DMS 273 treated with DMSO at 0.1 percent for 48 hours (cell line): Measurements from ENCODE around the gene ZBTB34.
"Not testable (repeated sequence)": the region's sequence is repeated elsewhere in the genome, so short reads cannot be mapped to it uniquely, and the experiment has no call there.

Experiments used
- DNase-seq: peaks from one replicate; lab custom pipeline; 2025; lab: John Stamatoyannopoulos, UW

The ZBTB34 gene, protein sequence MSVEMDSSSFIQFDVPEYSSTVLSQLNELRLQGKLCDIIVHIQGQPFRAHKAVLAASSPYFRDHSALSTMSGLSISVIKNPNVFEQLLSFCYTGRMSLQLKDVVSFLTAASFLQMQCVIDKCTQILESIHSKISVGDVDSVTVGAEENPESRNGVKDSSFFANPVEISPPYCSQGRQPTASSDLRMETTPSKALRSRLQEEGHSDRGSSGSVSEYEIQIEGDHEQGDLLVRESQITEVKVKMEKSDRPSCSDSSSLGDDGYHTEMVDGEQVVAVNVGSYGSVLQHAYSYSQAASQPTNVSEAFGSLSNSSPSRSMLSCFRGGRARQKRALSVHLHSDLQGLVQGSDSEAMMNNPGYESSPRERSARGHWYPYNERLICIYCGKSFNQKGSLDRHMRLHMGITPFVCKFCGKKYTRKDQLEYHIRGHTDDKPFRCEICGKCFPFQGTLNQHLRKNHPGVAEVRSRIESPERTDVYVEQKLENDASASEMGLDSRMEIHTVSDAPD

DNA sequence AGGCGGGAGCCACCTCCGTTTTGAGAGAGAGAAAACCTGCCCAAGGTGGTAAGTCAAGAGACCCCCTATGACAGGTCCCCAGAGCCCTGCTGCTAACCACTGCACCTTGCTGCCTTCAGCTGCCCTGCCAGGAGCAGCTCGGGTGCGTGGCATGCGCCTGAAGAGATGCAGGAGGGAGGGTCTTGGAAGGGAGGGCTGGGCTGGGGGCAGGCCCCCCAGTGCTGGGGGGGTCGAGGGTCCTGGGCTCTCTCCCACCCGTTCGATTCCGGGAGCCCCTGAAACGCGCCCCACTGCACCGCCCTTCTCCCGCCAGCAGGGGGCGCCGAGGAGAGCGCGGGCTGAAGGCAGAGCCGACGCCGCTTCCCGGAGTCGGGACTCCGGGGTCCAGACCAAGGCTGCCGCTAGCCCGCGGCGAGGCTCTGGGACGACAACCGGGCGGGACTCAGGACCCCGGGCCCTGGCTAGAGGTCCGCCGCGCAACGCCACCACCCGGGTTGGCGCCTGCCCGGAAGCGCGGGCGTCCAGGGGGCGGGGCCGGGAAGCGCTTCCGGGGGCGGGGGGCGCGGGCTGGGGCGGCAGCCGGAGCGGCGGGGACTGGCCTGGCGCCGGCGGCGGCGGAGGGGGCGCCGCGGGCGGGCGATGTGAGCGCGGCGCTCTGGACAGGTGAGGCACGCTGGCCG lies at the start of gene ZBTB34:
Gene ZBTB34, plus strand, starts transcription at position 563 of the 680 bp plus-strand sequence. CDS start 18,761 bp downstream, outside the sequence.
- DNase-seq, result no peak

GRCh38 chr9:126813072-126813471 lies 47.4 kb upstream of the ZBTB34 start:
- DNase-seq, result no peak

DNA sequence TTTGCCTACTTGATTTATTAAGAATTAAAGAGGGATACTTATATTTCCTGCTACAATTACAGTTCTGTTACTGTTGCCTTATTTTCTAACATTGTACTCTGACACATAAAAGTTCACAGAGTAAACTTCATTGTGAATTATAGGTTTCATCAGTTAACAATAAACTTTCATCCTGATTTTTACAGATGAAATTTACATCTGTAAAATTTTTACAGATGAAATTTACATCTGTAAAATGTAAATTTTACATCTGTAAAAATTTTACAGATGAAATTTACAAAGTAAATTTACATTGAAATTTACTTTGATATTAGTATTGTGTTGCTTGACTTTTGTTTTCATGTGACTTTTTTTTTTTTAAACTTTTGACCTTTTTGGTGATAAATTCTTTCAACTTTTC lies 46.3 kb upstream of the ZBTB34 start:
- no peak for DNase-seq

DNA sequence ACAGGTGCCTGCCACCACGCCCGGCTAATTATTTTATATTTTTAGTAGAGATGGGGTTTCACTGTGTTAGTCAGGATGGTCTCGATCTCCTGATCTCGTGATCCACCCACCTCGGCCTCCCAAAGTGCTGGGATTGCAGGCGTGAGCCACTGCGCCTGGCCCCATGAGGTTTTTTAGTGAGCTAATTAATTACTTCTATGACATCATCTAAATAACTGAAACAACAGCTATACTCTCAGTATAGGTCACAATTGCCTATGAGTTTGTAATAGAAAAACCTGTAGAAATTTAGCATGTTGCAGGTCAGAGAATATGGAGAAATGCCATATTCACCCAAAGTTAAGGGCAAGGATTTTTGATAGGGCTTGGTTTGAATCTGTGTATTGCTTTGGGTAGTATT lies 42.8 kb upstream of the ZBTB34 start:
- DNase-seq, result not testable (repeated sequence)

- no peak for DNase-seq
Observed at GRCh38 chr9:126818482-126818881, 42.0 kb upstream of the ZBTB34 start.

DNA sequence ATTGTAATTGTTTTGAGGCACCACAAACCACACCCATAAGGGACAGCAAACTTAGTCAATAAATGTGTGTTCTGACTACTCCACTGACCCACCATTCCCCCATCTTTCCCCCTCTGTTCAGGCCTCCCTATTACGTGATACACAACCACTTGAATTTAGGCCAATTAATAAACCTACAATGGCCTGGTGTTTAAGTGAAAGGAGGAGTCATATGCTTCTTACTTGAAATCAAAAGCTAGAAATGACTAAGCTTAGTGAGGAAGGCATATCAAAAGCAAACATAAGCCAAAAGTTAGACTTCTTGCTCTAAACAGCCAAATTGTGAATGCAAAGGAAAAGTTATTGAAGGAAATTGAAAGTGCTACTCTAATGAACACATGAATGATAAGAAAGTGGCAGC lies 41.0 kb upstream of the ZBTB34 start:
- DNase-seq, result no peak

DNA sequence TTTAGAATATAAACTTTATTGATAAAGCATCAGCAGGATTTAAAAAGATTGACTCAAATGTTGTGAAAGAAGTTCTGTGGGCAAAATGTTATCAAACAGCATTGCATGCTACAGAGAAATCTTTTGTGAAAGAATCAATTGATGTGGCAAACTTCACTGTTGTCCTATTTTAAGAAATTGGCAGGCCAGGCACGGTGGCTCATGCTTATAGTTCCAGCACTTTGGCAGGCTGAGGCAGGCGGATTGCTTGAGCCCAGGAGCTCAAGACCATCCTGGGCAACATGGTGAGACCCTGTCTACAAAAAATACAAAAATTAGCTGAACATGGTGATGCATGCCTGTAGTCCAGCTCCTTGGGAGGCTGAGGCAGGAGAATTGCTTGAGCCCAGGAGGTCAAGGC lies 38.2 kb upstream of the ZBTB34 start:
- DNase-seq, result no peak

DNA sequence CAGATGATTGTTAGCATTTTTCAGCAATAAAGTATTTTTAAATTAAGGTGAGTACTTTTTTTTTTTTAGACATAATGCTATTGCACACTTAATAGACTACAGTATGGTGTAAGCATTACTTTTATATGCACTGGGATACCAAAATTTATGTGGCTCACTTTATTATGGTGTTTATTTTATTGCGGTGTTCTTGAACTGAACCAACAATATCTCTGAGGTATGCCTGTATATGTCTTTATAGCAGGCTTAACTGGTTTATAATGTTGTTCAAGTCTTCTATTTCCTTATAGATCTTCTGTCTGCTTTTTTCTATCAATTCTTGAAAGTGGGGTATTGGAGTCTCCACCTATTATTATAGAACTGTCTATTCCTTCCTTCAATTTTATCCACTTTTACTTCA lies 37.6 kb upstream of the ZBTB34 start:
- DNase-seq, result no peak

DNA sequence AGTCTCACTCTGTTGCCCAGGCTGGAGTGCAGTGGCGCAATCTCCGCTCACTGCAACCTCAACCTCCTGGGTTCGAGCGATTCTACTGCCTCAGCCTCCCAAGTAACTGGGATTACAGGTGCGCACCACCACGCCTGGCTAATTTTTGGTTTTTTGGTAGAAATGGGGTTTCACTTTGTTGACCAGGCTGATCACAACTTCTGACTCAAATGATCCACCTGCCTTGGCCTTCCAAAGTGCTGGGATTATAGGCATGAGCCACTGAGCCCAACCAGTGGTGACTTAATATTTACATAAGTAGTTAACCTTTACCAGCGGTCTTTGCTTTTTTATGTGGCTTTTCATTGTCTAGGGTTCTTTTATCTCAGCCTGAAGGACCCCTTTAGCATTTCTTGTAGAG lies 36.4 kb upstream of the ZBTB34 start:
- DNase-seq, result not testable (repeated sequence)

GRCh38 chr9:126827227-126827626 lies 33.2 kb upstream of the ZBTB34 start:
- no peak for DNase-seq

DNA sequence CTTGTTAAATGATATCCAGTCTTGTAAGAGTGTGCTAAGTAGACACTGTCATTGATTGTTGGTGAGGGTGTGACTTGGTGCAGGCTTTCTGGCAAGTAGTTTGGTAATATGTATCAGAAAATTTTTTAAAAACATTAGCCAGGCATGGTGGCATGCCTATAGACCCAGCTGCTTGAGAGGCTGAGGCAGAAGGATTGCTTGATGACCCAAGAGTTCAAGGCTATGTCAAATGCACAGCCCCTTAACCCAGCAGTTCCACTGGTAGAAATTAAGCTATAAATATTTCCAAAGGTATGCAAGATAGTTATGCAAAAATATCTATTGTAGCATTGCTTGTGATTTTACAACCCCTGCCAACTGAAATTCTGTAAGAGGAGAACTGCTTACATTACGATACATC lies 31.4 kb upstream of the ZBTB34 start:
- no peak for DNase-seq

- no peak for DNase-seq
Observed at GRCh38 chr9:126830827-126831226, 29.6 kb upstream of the ZBTB34 start.

DNA sequence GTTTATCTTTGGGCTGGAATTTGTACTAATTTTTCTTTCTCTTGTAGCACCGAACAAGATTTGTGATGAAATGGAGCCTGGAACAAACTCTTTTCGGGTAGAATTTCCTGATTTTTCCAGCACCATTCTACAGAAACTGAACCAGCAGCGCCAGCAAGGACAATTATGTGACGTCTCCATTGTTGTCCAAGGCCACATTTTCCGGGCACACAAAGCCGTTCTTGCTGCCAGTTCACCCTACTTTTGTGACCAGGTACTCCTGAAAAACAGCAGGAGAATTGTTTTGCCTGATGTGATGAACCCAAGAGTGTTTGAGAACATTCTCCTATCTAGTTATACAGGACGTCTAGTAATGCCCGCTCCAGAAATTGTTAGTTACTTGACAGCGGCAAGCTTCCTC lies 28.0 kb upstream of the ZBTB34 start:
- no peak for DNase-seq

DNA sequence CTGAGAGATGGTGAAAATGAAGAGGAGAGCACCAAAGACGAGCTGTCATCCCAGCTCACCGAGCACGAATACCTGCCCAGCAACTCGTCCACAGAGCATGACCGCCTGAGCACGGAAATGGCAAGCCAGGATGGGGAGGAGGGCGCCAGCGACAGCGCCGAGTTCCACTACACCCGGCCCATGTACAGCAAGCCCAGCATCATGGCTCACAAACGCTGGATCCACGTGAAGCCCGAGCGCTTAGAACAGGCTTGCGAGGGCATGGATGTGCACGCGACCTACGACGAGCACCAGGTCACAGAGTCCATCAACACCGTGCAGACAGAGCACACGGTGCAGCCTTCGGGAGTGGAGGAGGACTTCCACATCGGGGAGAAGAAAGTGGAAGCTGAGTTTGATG lies 27.4 kb upstream of the ZBTB34 start:
- no peak for DNase-seq

GRCh38 chr9:126833710-126834345 lies 26.6 kb upstream of the ZBTB34 start:
- DNase-seq, result no peak

DNA sequence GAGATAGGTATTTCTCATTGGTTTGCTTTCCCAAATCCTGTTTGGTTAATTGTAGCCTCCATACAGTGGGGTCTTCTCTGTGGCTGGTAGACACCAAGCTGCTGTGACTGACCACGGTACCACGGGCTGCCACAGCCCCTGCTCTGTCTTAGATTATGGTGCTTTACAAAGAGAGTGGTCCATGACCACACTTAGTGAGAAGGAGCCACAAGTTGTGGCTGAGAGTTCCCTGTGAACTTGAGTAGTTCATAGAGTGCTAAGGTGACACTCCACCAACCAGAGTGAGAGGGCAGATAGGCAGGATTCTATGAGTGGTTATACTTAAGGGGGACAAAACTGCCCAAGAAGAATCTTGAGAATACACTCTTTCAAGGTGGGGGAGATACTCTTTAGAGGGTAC lies 25.8 kb upstream of the ZBTB34 start:
- no peak for DNase-seq

- no peak for DNase-seq
Observed at GRCh38 chr9:126836216-126836615, 24.2 kb upstream of the ZBTB34 start.

DNA sequence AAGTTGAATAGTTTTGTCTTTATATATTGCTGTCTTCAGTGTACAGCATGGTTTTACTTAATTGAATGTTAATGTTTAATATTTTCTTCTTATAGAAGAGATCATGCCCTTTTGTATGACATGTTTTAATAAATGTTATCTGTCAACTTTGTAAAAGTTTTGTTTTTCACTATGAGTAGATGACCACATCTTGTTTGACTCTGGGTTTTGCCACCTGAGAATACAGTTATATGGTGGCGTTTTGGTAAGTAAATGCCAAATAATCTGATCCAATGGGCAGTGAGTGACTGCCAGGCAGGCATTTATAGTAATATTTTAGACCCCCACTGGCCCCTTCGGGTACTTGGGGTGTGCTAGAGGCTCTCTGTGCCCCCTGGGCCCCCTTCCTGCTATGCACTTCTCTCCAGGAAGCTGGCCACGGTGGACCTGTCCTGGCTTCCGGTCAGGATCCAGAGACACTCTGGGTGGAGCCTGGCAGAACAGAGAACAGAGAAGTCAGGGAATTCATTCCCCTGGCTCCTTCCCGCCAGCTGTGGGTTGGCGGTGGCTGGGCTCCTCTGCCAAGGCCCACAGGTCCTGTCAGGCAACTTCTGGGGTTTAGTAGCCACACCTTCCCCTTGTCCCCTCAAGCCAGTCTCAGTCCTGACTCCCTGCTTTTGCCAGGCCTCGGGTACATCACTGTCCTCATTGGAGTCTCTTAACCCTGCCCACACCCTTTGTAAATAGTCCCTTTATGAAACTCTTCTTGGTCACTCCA lies 22.2 kb upstream of the ZBTB34 start:
- no peak for DNase-seq

- DNase-seq, result no peak
Observed at GRCh38 chr9:126838895-126839294, 21.5 kb upstream of the ZBTB34 start.

DNA sequence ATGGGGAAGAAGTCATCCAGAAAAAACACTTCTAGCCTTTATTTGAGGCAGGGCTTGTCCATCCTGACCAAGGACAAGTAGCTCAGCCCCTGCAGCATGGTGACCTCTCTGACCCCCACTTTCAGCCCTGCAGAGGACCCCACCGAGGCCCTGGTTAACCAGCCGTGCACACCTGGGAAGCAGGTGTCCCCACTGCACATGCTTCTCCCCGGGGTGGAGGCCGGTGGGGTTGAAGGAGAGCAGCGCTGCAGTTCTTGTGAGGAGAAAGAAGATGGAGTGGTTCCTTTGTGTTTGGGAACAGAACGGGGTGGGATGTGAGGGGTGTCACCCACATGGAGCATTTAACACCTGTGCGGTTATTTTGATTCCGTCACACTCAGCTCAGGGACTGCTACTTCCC lies 21.1 kb upstream of the ZBTB34 start:
- no peak for DNase-seq

DNA sequence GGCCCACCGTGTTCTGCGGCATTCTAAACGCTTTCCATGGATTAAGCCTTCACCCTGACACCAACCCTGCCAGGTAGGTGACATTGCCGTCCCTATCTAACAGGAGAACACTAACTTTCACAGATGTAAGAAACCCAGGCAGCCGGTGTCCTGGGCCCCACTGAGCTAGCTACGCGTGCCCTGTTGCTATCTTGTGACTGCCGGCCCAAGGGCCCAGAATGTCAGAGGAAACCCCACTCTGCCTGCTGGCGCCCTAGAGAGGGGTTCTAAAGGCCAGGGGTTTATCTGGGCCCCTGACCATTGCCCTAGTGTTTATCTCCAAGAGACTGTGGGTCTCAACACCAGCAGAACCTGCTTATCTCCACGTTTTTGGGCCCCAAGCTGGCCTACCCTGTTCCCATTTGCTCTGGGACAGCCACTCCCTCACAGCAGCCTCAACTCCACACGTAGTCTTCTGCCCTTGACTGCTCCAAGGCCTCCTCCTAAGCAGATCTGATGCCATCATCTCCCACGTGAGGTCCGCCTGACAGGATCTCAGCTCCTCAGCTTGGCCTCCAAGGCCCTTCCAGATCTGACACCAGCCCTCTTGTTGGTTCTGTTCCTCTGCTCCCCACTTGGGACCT lies 18.1 kb upstream of the ZBTB34 start:
- no peak for DNase-seq
